Loucy (cell line): ENCODE data around the gene TRAPPC2L.

Experiments
- EZH2phosphoT487 ChIP-seq: fragments of 200-600 bp; IDR thresholded peaks from 2 replicates; pipeline ENCODE4 v1.6.1; 2018; ENCODE audit warnings: antibody characterized with exemption, mild to moderate bottlenecking, moderate library complexity, borderline replicate concordance
- TF ChIP-seq, protein P1 (sequence below): fragments of 200-600 bp; sonication (generic); conservative IDR thresholded peaks from 2 replicates; pipeline ENCODE4 v1.5.1; 2014; ENCODE audit warnings: mild to moderate bottlenecking, antibody characterized with exemption, low read length

DNA sequence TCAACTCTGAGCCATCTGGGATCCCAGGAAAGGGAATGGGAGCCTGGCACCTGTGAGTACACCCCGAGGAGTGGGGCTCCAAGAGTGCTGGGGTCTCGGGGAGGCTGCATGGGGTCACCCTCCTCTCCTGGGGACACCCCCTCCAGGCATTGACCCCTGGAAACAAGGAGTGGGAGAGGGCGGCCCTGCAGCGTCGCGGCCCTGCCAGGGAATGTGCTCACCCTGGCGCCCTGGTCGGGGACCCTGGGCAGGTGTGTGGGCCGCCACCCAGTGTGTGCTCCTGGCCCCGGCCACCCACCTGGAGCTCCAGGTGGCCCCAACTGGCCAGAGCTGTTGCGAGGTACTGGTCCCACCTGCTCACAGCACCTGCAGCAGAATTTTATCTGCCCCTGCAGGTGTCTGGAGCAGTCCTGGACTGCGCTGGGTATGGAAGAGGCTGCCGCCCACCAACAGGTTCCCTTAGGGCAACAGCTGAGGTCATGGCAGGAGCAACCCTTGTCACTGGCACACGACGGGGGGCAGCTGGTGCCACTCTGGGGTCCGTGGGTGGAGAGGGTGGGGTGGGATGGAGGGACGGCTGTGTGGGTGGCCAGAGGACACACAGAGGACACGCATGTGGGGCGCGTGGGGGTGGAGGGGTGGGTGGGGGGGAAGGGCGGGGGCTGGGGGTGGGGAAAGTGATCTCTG, 14.9 kb downstream of the TRAPPC2L start:
- TF ChIP-seq, protein P1, sequence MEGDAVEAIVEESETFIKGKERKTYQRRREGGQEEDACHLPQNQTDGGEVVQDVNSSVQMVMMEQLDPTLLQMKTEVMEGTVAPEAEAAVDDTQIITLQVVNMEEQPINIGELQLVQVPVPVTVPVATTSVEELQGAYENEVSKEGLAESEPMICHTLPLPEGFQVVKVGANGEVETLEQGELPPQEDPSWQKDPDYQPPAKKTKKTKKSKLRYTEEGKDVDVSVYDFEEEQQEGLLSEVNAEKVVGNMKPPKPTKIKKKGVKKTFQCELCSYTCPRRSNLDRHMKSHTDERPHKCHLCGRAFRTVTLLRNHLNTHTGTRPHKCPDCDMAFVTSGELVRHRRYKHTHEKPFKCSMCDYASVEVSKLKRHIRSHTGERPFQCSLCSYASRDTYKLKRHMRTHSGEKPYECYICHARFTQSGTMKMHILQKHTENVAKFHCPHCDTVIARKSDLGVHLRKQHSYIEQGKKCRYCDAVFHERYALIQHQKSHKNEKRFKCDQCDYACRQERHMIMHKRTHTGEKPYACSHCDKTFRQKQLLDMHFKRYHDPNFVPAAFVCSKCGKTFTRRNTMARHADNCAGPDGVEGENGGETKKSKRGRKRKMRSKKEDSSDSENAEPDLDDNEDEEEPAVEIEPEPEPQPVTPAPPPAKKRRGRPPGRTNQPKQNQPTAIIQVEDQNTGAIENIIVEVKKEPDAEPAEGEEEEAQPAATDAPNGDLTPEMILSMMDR = no peak
- TF ChIP-seq EZH2phosphoT487 = no peak
